MCF 10A (cell line): ENCODE results near the gene EXOC4. TPM values are rescaled to one million over a fixed set of nuclear protein-coding genes. Genes with fewer than 3 reads are reported as not detected.
"Not testable (repeated sequence)": the region's sequence is repeated elsewhere in the genome, so short reads cannot be mapped to it uniquely, and the experiment has no call there.

Experiments used
- BruUV-seq: library from RNA; stranded (reverse); fragments of 400-500 nt; replicated peaks from 2 replicates; lab custom pipeline; 2021; lab: Mats Ljungman, UMichigan
- CTCF ChIA-PET: fragments of 300-600 bp; sonication (Branson Sonifier 250); formaldehyde crosslinking; extraction: SDS; loops from one replicate; lab custom pipeline; 2021; ENCODE audit warnings: antibody characterized with exemption, inconsistent platforms; lab: Yijun Ruan, JAX
- POLR2A ChIA-PET: fragments of 300-600, 350-650 bp; sonication (Branson Sonifier 250); formaldehyde crosslinking; extraction: SDS; loops from one replicate; lab custom pipeline; 2020; ENCODE audit warnings: antibody characterized with exemption, inconsistent platforms; lab: Yijun Ruan, JAX
- DNase-seq: peaks from one replicate; pipeline ENCODE4 v3.0.0-alpha.2; 2018; ENCODE audit not compliant: unreplicated experiment
- H3K27ac Mint-ChIP-seq: one replicate; pipeline ENCODE4 v1.8.0; 2022; ENCODE audit warnings: mild to moderate bottlenecking, low read depth, mixed read lengths; ENCODE audit not compliant: unreplicated experiment
- H3K27me3 Mint-ChIP-seq: one replicate; pipeline ENCODE4 v1.8.0; 2022; ENCODE audit warnings: mixed read lengths; ENCODE audit not compliant: insufficient read depth, unreplicated experiment
- H3K36me3 Mint-ChIP-seq: one replicate; pipeline ENCODE4 v1.8.0; 2022; ENCODE audit warnings: mild to moderate bottlenecking, moderate library complexity, mixed read lengths; ENCODE audit not compliant: insufficient read depth, unreplicated experiment
- H3K4me1 Mint-ChIP-seq: one replicate; pipeline ENCODE4 v1.8.0; 2022; ENCODE audit warnings: mixed read lengths; ENCODE audit not compliant: insufficient read depth, unreplicated experiment
- H3K4me3 Mint-ChIP-seq: one replicate; pipeline ENCODE4 v1.8.0; 2022; ENCODE audit warnings: mild to moderate bottlenecking, moderate library complexity, mixed read lengths; ENCODE audit not compliant: unreplicated experiment
- H3K9me3 Mint-ChIP-seq: one replicate; pipeline ENCODE4 v1.8.0; 2022; ENCODE audit warnings: mixed read lengths; ENCODE audit not compliant: unreplicated experiment
- intact Hi-C: fragments of 100-400 bp; cut with micrococcal nuclease; formaldehyde crosslinking; loops from 2 replicates; pipeline ENCODE4 v1.14.1; 2022
- total RNA-seq: library from RNA; stranded (reverse); gene quantifications from 2 replicates; pipeline ENCODE4 v1.2.3, GENCODE V29; 2022
- TF ChIP-seq, protein P1 (sequence below): fragments of 200-600 bp; IDR thresholded peaks from one replicate; pipeline ENCODE4 v1.8.0; 2022; ENCODE audit warnings: antibody characterized with exemption, mild to moderate bottlenecking; ENCODE audit not compliant: unreplicated experiment

The EXOC4 gene
- total RNA-seq, 1 experiment from 2014 or later: 105 TPM

DNA sequence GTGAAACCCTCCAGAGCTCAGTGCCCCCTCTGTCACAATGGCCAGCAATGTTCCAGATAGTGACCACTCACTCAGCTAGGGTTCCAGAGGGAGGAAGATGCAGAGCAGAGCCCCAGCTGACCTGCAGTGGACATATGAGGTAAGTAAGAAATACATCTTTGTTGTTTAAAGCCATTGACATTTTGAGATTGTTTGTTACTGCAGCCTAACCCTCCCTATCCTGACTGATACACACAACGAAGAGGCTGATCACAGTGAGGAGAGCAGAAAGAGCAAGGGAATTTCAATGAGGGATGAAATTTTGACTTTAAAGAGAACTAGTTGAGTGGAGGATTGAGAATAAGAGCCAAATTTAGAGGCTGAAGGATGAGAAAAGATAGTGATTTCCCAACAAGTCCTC is 822.9 kb downstream of the EXOC4 start:
- ChIA-PET CTCF (no interaction called here), POLR2A (no interaction called here)
- no peak overlapping the region for H3K4me3 Mint-ChIP-seq
- H3K27me3 Mint-ChIP-seq: no peaks in the 10 kb centered on the region
- intact Hi-C loops: no loop called here
- no peaks in the 10 kb centered on the region for H3K4me1 Mint-ChIP-seq
- H3K9me3 Mint-ChIP-seq: peaks cover 7% of the 10 kb centered on the region
- no peak overlapping the region for H3K27ac Mint-ChIP-seq
- no peak for DNase-seq
- peaks cover 14% of the 10 kb centered on the region for H3K36me3 Mint-ChIP-seq
- BruUV-seq: no TSS peak
- TF ChIP-seq, protein P1, sequence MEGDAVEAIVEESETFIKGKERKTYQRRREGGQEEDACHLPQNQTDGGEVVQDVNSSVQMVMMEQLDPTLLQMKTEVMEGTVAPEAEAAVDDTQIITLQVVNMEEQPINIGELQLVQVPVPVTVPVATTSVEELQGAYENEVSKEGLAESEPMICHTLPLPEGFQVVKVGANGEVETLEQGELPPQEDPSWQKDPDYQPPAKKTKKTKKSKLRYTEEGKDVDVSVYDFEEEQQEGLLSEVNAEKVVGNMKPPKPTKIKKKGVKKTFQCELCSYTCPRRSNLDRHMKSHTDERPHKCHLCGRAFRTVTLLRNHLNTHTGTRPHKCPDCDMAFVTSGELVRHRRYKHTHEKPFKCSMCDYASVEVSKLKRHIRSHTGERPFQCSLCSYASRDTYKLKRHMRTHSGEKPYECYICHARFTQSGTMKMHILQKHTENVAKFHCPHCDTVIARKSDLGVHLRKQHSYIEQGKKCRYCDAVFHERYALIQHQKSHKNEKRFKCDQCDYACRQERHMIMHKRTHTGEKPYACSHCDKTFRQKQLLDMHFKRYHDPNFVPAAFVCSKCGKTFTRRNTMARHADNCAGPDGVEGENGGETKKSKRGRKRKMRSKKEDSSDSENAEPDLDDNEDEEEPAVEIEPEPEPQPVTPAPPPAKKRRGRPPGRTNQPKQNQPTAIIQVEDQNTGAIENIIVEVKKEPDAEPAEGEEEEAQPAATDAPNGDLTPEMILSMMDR: no peak

DNA sequence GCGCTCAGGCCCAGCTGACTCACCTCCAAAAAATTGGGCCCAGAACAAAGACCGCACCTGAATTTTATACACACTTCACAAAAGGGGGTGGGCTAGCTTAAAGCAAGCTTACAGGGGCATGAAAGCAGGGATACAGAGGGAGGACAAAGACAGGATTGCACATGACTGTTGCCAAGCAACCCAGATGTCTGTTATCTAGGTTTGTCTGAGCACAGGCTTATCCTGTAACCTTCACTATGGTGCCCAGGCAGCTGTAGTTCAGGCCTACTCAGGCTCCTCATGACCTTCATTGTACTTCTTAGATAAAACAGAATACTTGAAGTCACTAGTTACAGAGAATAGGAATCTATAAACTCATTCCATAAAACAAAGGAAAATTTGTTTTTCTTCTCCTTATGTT is 824.7 kb downstream of the EXOC4 start:
- H3K36me3 Mint-ChIP-seq: peaks cover 14% of the 10 kb centered on the region
- POLR2A ChIA-PET, BruUV-seq, H3K27me3 Mint-ChIP-seq, H3K9me3 Mint-ChIP-seq, H3K4me1 Mint-ChIP-seq, intact Hi-C loops, DNase-seq, H3K4me3 Mint-ChIP-seq, H3K27ac Mint-ChIP-seq: not testable (repeated sequence)
- CTCF ChIA-PET: interaction anchor here (0.6 to 1.0 kb wide), 3 partner anchors 19 to 1381 kb away, joined by 3 to 6 read pairs (median 3); no protein-coding TSS in a partner anchor

DNA sequence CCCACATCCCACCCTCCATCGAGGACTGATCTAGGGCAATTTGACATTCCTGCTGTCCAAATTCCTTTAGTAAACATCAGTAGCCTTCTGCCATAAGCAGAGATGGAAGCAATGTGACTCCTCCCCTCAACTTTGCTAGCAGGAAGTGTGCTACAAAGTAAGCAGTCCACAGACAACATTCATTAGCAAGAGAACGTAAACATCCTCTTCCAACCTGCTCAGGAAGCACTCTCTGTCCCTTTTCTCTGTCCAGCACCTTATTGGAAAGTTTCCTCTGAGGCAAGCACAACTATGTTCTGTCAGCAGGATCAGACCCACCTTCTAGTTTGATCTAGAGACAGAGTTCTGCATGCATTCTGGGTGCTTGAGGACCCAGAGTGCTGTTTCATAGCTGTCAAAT is 826.1 kb downstream of the EXOC4 start:
- H3K27ac Mint-ChIP-seq: no peak overlapping the region
- peaks cover 7% of the 10 kb centered on the region for H3K9me3 Mint-ChIP-seq
- no peak overlapping the region for H3K4me3 Mint-ChIP-seq
- intact Hi-C loops: no loop called here
- TF ChIP-seq, protein P1: no peak
- H3K4me1 Mint-ChIP-seq: no peaks in the 10 kb centered on the region
- BruUV-seq: no TSS peak
- ChIA-PET POLR2A (no interaction called here), CTCF (no interaction called here)
- H3K27me3 Mint-ChIP-seq: no peaks in the 10 kb centered on the region
- no peak for DNase-seq
- peaks cover 14% of the 10 kb centered on the region for H3K36me3 Mint-ChIP-seq

DNA sequence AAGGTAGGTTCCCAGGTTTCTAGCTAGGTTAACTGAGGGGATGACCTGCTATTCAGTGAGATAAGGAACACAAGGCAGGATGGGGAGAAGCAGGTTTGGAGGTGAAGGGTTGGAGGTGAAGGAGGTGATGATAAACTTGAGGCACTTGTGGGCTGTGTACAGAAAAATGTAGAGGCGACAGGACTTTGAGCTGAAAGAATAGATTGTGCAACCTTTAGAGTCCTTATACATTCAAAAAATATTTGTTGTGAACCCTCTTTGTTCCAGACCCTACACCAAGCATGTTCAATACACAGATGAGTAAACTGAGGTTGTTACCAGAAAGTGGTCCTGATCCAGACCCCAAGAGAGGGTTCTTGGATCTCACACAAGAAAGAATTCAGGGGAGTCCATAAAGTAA is 828.8 kb downstream of the EXOC4 start:
- intact Hi-C loops: no loop called here
- no peak for DNase-seq
- POLR2A ChIA-PET: no interaction called here

More for the DNA sequence above, 828.8 kb downstream of the EXOC4 start:
- no peaks in the 10 kb centered on the region for H3K9me3 Mint-ChIP-seq
- H3K4me1 Mint-ChIP-seq: no peaks in the 10 kb centered on the region
- no peaks in the 10 kb centered on the region for H3K27me3 Mint-ChIP-seq
- CTCF ChIA-PET: no interaction called here
- TF ChIP-seq, protein P1: no peak
- H3K36me3 Mint-ChIP-seq: no peaks in the 10 kb centered on the region
- BruUV-seq: no TSS peak
- no peak overlapping the region for H3K27ac Mint-ChIP-seq
- no peak overlapping the region for H3K4me3 Mint-ChIP-seq
